GM19395 (cell line): ENCODE results near the gene LYST.
"Not testable (repeated sequence)": the region's sequence is repeated elsewhere in the genome, so short reads cannot be mapped to it uniquely, and the experiment has no call there.

Source experiments
- ATAC-seq: cut with Tn5 transposase; IDR thresholded peaks from one replicate; pipeline ENCODE4 v1.9.1; 2021; ENCODE audit warnings: mild to moderate bottlenecking, moderate library complexity; ENCODE audit not compliant: unreplicated experiment

The LYST gene

DNA sequence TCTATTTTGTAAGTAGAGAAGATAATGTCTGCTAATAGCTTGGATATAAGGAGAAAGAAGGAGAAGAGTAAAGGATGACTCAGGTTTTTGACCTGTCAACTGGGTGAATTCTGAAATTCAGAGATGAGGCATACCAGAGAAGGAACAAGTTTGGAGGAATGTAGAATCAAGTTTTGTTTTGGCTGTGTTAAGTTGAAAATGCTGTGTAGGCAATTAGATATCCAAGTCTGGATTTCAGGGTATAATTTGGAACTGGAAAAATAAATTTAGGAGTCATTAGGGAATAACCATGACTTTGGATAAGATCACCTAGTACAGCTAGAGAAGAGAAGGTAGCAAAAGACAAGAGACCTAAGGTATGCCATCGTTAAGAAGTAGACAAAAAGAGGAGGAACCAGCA, 194.7 kb downstream of the LYST start:
- ATAC-seq: no peak

DNA sequence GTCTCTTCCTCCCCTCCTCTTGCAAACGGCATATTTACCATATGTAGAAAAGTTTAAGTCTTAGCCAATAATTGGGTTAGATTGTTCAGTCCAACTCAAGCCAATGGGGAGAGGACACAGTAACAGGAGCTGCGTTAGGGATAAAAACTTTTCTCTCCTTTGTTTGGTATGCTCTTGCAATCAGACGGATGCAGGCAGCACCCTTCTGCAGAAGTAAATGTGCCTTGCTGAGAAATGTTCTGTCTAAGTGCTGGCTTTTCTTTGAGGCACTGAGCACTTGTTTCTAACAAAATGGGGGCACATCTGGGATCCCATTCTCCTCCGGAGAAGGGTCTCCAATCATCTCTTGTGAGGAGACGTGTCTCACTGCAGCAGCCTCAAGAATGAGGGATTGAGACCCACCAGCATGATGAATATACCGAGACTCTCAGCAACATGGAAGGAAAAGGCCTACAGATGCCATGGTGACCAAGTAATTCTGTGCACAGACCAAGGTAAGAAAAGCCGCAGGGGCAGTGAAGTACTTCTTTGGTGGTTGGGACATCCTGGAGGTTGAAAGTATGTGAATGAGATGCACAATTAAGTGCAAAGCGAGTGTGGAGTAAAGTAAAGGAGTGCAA, 196.4 kb downstream of the LYST start:
- no peak for ATAC-seq

DNA sequence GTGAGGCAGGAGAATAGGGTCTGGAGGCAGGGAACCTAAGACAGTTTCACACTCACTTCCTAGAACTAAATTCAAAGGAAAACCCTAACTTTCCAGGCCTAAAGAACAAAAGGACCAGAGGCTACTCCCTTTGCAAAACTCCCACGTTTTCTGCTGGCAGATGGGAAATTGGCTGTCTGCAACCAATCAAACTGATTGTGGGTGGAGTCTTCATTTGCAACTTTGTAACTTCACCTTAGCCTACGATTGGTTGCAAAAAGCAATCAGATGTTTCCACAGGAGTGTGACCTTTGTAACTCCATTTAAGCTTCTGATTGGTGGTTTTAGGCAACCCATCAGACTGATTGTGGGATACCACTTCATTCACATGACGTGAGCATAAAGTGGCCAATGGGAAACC, 197.4 kb downstream of the LYST start:
- no peak for ATAC-seq

DNA sequence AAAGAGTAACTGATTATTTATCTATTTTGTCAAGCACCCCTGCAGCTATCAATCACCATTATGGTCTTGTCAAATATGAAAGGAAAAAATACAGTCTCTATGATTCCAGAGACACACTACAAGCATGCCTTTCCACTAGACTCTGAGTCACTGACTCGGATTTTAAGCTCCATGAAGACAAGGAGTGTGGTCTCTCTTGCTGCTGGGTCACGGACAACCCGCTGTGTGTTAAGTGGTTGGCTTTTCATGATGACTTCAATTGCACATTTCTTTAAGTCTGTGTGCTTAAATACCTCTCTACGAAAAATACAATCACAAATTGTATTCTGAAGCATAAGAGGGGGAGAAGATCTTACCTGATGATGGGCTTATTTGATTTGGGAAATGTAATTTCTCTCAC, 203.1 kb downstream of the LYST start:
- no peak for ATAC-seq

DNA sequence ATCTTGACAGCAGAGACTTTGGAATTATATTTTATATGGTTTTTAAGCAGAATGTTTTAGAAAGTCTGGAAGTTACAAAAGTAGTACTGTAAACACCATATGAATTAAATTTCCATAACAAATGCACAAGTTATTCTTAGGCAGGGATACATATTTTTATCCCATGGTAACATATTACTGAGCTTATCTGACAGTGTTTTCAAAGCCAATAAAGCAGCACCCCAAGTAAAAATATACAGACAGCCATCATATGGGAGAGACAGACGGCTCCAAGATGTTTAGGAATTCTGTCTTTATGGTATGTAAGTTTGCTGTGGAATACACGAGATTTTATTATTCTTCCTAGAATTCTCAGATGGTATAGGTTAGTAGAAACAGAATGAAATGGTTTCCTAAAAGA, 205.1 kb downstream of the LYST start:
- ATAC-seq: no peak

DNA sequence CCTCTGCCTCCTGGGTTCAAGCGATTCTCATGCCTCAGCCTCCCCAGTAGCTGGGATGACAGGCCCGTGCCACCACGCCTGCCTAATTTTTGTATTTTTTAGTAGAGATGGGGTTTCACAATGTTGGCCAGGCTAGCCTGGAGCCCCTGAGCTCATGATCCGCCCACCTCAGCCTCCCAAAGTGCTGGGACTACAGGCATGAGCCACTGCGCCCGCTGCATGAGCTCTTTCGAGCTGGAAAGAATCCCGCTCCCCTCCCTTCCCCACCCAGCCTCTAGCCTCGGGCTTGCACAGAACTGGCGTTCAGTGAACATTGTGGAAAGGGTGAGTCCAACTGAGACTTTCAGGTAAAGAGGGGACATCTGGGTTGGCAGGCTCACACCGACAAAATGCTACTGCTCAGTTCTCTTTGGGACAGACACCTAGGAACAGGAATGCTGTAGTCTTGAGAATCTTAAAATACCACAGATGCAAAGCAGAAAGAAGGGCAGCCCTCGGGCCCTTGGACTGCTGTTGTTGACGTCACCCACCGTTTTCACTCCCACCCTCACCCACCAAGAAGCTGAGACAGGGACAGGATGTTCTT, 207.4 kb downstream of the LYST start:
- ATAC-seq: no peak

DNA sequence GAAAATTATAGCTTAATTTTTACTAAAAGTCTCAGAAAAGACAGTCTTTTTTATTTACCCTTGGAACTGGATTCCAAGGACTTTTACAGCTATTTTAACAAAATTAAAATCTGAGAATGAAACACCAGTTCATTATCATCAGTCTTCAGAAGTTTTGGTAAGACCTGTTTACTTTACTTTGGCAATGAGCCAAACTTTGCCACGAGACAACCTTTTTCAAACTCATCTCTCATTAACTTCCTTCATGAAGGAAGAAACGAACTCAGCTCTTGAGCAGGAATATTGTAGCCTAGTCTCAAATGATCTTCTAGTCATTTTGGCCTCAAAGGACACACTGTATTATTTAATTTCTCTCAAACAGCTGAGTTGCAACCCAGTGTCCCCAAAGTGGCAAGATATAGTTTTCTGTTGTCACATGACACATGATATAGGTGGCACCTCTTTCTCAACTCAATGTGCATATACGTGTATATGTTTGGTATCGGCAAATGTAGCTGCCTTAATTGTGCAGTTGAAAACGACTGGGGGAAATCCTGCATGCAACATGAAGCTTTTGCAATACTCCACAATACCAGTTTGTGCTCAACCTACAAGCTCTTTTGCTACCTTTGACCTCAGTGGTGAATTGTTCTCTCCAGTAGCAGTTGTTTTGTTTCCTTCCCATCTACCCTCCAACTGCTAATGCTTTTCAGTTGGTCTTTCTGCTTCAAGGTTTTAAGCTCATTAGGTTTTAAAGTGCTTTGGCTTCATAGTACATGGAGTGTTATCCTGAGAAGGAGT, 208.8 kb downstream of the LYST start:
- ATAC-seq: no peak

DNA sequence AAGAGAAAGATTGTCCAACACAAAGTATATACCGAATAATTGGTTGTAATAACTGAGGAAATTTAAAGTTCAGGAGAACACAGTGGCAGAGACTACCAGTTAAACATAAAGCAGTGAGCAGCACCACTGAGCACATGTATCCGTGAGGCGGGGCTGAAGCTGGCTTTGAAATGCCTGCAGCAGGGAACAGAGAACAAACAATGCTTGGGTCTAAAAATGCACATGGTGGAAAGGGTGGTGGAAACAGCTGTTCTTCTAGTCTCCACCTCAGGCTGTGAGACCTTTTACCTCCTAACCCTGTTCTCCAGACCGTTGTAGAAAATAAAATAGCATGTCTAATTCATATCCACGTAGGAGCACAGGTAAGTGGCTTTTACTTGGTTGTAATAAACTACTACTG, 209.4 kb downstream of the LYST start:
- no peak for ATAC-seq

DNA sequence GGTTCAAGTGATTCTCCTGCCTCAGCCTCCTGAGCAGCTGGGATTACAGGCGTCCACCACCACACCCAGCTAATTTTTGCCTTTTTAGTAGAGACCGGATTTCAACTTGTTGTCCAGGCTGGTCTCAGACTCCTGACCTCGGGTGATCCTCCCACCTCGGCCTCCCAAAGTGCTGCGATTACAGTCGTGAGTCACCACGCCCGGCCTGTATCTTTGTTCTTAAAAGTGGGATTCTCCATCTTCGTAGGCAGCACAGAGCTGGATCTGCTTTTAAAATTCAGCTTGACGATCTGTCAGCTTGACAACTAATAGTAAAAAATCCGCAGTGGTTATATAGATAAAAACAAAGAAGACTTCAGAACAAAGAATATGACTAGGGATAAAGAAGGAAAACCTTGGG, 214.3 kb downstream of the LYST start:
- ATAC-seq: no peak

DNA sequence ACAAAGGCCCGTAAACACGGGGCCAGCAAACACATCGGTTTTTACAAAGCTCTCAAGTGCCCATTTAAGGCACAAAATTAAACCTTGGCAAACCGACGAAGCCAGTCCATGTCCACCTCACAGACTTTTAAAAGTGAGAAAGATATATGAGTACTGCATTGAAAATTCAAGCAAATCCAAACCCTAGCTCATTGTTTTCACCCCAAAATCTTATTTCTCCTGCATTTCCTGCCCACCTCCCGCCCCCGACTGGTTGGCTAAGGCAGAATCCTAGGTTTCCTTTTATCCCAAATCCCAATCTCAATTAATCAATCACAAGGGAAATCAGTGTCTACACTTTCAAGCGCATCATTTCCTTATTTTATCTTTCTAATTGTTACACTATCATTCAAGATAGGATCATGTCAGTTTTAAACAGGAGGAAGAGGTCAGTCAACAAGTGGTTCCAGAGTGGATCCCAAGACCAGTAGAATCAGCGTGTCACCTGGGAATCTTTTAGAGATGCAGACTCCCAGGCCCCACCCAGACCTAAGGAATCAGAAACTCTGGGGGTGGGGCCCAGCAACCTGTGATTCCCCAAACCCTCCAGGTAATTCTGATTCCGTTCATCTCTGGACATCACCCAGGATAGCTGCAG, 215.4 kb downstream of the LYST start:
- no peak for ATAC-seq

DNA sequence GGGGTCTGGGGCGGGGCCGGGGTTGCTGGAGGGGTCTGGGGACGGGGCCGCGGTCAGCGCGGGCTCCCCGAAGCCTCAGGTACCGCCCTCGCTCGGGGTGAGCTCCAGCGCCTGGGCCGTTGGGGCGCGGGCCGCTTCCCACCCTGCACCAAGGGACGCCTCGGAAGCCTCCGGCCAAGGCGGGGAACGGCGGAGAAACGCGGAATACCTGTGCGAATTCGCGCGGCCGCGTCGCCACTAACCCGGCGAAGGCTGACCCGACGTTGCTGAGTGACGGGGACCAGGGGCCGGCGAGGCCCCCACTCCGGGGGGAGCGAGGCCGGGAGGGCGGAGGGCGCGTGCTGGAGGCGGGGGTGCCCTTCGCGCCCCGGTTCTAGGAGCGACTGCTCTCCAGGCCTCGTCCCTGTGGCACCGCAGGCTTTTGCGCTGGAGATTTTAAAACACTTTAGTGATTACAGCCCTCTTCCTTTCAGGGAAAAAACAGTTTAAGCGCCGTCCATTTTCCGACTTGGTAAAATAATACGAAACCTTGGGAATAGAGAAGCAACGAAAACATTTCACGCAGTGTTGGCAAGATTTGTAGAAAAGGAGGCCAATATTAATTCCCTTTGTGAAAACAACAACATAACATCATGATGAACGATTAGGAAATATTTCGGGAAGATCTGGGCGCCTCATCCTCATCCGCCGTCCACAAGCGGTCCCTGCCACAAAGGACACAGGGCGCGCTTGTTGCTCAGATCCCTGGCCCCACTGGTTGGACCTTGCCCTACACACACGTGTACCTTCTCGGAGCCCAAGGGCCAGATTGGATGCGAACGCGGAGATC, 216.2 kb downstream of the LYST start:
- ATAC-seq: no peak

DNA sequence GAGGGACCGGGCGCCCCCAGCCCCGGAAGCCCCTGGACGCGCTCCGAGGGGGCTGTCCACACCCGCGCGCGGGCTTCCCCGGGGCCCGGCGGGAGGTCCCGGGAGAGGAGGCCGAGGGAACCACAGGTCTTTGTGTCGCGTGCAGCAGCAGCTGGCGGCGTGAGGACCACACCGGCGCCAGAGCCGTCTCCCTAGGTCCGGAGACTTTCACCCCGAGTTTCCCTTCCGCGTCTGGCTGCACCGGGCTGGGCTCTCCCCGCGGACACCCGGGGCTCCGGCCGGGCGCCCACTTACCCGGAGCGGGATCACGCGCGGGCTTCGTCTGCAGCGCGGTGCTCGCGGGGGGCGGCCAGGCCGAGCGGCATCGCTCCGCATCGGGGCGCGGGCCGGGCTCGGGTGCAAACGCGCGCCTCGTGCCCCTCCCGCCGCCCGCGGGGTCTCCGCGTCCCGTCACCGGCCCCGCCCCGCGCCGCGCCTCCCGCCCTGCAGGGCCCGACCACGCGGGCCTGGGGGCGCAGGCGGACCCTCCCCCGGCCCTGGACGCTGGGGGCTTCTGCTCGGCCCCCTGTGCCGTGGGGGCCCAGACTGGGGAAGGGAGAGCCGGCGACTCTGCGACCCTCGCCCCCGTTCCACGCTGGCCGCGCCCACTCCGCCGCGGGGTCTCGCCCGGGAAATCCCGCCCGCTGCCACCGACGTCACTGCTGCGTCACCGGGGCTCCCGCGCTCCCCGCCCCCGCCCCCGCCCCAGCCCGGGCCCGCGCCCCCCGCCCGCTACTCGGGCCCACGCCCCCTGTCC, 217.1 kb downstream of the LYST start, which contains the start of gene GNG4:
Gene GNG4 (minus strand): TSS at position 417 of the 796 bp plus-strand sequence. CDS start 65,946 bp downstream, outside the sequence.
- peak; percentile 59 for ATAC-seq

DNA sequence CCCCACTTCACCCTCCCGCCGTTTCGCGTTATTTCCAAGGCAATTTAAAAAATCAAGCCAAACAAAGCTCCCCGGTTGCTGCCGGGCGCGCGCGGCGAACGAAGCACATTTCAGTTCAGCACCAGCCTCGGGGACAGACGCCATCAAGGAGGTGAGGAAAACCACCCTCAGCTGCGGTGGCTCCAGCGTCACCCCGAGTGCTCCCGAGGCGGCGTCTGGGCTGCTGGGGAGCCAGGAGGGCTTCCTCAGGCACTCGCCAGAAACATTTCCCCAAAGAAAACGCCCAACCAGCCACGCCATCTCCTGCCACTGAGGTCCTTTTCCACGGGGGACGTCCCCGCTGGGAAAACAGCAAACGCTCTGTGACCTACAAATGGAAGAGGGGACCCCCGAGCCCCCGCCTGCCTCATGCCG, 217.7 kb downstream of the LYST start:
- ATAC-seq: peak; percentile 70

DNA sequence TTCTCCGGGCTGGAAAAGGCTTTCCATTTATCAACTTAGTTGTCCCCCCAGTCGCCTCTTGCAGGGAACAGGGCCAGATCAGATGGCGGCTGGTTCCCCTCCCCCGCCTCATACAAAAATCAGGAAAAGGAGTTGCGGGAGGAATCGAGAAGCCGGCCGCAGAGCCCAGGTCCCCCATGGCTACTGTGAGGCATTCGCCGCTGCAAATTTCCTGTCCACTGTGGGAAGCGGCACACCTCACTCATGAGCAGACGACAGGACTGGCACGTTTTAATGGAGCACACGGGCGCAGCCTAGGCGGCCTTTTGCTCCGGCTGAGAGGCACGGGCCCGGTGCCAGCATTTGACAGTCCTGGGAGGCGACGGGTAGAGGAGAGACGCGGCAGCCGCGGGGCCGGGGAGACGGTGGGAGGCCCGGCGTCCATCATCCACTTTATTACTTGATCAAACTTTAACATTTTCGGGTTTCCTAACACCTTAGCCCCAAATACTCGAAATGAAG, 218.2 kb downstream of the LYST start:
- no peak for ATAC-seq

DNA sequence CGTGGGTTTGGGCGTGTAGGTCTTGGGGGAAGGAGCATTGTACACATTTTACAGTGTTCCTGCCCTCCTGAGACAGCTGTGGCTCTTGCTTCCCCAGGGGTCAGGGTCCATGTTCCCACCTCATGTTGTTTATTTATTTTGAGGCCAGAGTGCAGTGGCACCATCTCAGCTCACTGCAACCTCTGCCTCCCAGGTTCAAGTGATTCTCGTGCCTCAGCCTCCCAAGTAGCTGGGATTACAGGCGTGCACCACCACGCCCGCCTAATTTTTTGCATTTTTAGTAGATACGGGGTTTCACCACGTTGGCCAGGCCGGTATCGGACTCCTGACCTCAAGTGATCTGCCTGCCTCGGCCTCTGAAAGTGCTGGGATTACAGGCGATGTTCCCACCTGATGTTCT, 219.2 kb downstream of the LYST start:
- ATAC-seq: not testable (repeated sequence)

DNA sequence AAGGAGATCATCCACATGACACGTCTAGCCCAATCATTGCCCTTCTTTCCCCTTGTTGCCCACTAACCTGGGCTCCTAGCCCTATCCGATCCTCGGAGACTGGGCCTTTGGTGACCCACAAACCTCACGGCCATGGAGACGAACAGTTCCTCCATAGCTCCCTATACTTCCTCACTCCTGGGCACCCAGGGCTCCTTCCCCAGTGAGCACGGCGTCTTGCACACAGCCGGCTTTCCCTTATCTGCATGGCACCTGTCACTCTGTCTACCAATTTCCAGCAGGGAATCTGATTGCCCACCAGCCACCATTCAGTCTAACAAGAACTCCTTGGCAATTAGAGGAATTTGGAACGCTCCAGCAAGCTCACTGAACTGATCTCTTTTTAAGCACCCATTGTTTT, 220.2 kb downstream of the LYST start:
- no peak for ATAC-seq

DNA sequence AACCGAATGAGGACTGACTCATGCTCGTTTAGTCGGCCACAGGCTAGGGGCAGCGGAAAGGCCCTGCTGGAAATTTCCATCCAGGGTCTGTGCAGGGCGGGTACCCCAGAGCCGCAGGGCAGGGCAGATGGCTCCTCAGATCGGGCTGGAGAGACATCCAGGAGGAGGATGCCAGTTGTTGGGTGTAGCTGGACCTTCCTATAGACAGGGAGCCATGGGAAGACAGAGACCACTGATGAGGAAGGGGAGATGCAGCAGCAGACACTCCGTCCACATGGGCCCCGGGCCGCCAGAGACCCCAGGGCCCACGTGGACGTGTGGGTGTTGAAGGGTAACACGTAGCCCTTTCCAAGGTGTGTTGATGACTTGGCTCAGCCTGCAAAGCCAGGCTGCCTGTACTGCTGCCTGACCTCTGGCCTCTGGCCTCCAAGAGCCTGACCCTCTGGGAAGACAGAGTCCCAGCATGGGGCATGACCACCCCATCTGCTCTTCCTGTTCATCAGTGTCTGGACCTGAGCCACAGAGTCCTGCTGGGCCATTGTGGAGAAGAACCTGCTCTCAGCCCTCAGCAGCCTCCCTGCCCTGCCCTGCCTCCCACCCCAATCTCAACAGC, 221.9 kb downstream of the LYST start:
- no peak for ATAC-seq

DNA sequence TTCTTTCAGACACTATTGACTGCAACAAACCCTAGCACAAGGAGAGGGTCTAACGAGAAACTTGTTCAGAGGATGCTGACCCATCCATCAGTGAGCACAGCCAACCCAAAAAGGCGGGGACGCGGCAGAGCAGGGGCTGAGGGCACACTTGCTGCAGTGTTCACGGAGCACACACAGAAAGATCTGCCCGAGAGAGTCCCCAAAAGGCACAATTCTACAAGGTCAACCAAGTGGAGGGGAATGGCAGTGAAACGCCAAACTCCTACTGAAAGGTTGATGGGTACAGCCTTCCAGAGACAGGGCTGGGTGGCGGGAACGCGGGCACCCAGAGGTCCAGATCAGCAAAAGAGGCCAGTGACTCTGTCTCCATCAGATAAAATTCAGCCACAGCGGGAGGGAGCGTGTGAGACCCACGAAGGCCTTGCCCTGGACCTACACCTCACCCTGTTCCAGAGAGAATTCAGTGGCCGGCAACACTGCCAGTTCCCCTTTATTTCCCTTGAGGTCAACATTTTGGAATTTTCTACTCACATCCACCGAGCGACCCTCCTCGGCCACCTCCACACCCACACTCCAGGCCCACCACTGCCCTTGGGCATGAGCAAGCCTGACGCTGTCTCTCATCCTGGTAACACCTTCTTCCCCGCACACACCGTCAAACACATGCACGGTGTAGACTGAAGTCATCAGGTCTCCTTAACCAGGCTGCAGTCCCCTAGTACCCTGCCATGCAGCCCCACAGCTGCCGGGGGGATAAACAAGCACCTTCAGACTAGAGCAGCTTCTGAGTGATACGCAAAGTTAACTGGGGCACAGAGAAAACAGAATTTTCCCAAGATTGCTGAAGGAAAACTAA, 222.6 kb downstream of the LYST start:
- ATAC-seq: no peak
